Astrocyte (in vitro differentiated cells and primary cell): ENCODE results near the gene BCL2. TPM values are rescaled to one million over a fixed set of nuclear protein-coding genes. Genes with fewer than 3 reads are reported as not detected.

Experiments
- DNase-seq: peaks from one replicate; pipeline ENCODE4 v3.0.0-alpha.2; 2010; ENCODE audit warnings: low read depth
- FAIRE-seq: peaks from 2 replicates; lab custom pipeline; 2011; peaks lifted over from hg19 to GRCh38; lab: Jason Lieb, UNC
- H2AFZ ChIP-seq: 2 replicates; pipeline ENCODE4 v1.6.0; 2012; ENCODE audit warnings: low read depth, low read length, inconsistent platforms
- H3K27ac ChIP-seq: 2 replicates; pipeline ENCODE4 v1.5.1; 2011; ENCODE audit warnings: low read depth, low read length, inconsistent platforms
- H3K27me3 ChIP-seq: 2 replicates; pipeline ENCODE4 v1.6.0; 2011; ENCODE audit warnings: low read length, inconsistent platforms; ENCODE audit not compliant: insufficient read depth
- H3K36me3 ChIP-seq: 2 replicates; pipeline ENCODE4 v1.5.1; 2011; ENCODE audit warnings: low read length, inconsistent platforms; ENCODE audit not compliant: insufficient read depth
- H3K4me1 ChIP-seq: 2 replicates; pipeline ENCODE4 v1.5.1; 2011; ENCODE audit warnings: low read length, inconsistent platforms; ENCODE audit not compliant: insufficient read depth
- H3K4me2 ChIP-seq: 2 replicates; pipeline ENCODE4 v1.6.0; 2012; ENCODE audit warnings: low read length, inconsistent platforms
- H3K4me3 ChIP-seq: 2 replicates; pipeline ENCODE4 v1.5.1; 2011; ENCODE audit warnings: low read depth, mild to moderate bottlenecking, low read length, inconsistent platforms; ENCODE audit not compliant: insufficient read depth
- H3K79me2 ChIP-seq: 2 replicates; pipeline ENCODE4 v1.6.0; 2012; ENCODE audit warnings: mild to moderate bottlenecking, low read length, inconsistent platforms; ENCODE audit not compliant: insufficient read depth
- H3K9ac ChIP-seq: 2 replicates; pipeline ENCODE4 v1.6.0; 2012; ENCODE audit warnings: mild to moderate bottlenecking, low read length, inconsistent platforms
- H3K9me3 ChIP-seq: 2 replicates; pipeline ENCODE4 v1.5.1; 2012; ENCODE audit warnings: low read depth, mild to moderate bottlenecking, low read length, inconsistent platforms; ENCODE audit not compliant: insufficient read depth
- H4K20me1 ChIP-seq: 2 replicates; pipeline ENCODE4 v1.6.0; 2012; ENCODE audit warnings: low read length, inconsistent platforms; ENCODE audit not compliant: insufficient read depth
- H3K27ac Mint-ChIP-seq: one replicate; pipeline ENCODE4 v1.8.0; 2021; ENCODE audit warnings: mild to moderate bottlenecking, mixed read lengths; ENCODE audit not compliant: unreplicated experiment
- H3K27me3 Mint-ChIP-seq: one replicate; pipeline ENCODE4 v1.8.0; 2021; ENCODE audit warnings: low read depth, mixed read lengths; ENCODE audit not compliant: unreplicated experiment
- H3K36me3 Mint-ChIP-seq: one replicate; pipeline ENCODE4 v1.8.0; 2021; ENCODE audit warnings: low read depth, mixed read lengths; ENCODE audit not compliant: unreplicated experiment
- H3K4me1 Mint-ChIP-seq: one replicate; pipeline ENCODE4 v1.8.0; 2021; ENCODE audit warnings: low read depth, mixed read lengths; ENCODE audit not compliant: unreplicated experiment
- H3K4me3 Mint-ChIP-seq: one replicate; pipeline ENCODE4 v1.8.0; 2021; ENCODE audit warnings: mild to moderate bottlenecking, moderate library complexity, mixed read lengths; ENCODE audit not compliant: unreplicated experiment
- H3K9me3 Mint-ChIP-seq: one replicate; pipeline ENCODE4 v1.8.0; 2021; ENCODE audit warnings: mild to moderate bottlenecking, mixed read lengths; ENCODE audit not compliant: unreplicated experiment
- CTCF ChIP-seq: IDR thresholded peaks from 2 replicates; pipeline ENCODE4 v1.5.1; 2011; ENCODE audit warnings: low read depth, mild to moderate bottlenecking, inconsistent platforms, low read length, moderate library complexity; ENCODE audit not compliant: insufficient read depth
- EZH2 ChIP-seq: IDR thresholded peaks from 2 replicates; pipeline ENCODE4 v1.6.1; 2012; ENCODE audit warnings: mild to moderate bottlenecking, low read length, inconsistent platforms; ENCODE audit not compliant: insufficient read depth
- total RNA-seq: library from RNA; stranded (reverse); gene quantifications from 2 replicates; pipeline ENCODE4 v1.2.1, GENCODE V29; 2021

BCL2 gene
- total RNA-seq, 1 donor from 2014 or later, result 1.7 TPM

- Mint-ChIP-seq H3K9me3 (no peaks in the 10 kb centered on the region), H3K4me3 (no peak overlapping the region), H3K36me3 (peaks cover 2% of the 10 kb centered on the region), H3K27me3 (peaks cover 2% of the 10 kb centered on the region), H3K4me1 (peaks cover 1% of the 10 kb centered on the region), H3K27ac (no peak overlapping the region)
- Histone ChIP-seq H3K36me3 (no peaks in the 10 kb centered on the region), H3K9ac (no peak overlapping the region), H3K27ac (no peak overlapping the region), H4K20me1 (no peaks in the 10 kb centered on the region), H3K27me3 (peaks cover 5% of the 10 kb centered on the region), H3K4me1 (no peaks in the 10 kb centered on the region), H3K4me3 (no peak overlapping the region), H2AFZ (no peak overlapping the region), H3K4me2 (no peak overlapping the region), H3K9me3 (no peaks in the 10 kb centered on the region), H3K79me2 (no peaks in the 10 kb centered on the region)
- DNase-seq, result no peak
- FAIRE-seq, result no peak
- TF ChIP-seq CTCF (no peak), EZH2 (no peak)
These were observed 145.6 kb downstream of the BCL2 start for GRCh38 chr18:63173983-63174382.

GRCh38 chr18:63169853-63170252 lies 149.7 kb downstream of the BCL2 start:
- DNase-seq (no peak), FAIRE-seq (no peak)
- Histone ChIP-seq H3K9me3 (no peaks in the 10 kb centered on the region), H3K27me3 (no peaks in the 10 kb centered on the region), H3K9ac (no peak overlapping the region), H3K27ac (no peak overlapping the region), H2AFZ (no peak overlapping the region), H3K4me2 (no peak overlapping the region), H3K36me3 (no peaks in the 10 kb centered on the region), H3K4me1 (no peaks in the 10 kb centered on the region), H4K20me1 (no peaks in the 10 kb centered on the region), H3K79me2 (no peaks in the 10 kb centered on the region), H3K4me3 (no peak overlapping the region)
- Mint-ChIP-seq H3K4me3 (no peak overlapping the region), H3K4me1 (no peaks in the 10 kb centered on the region), H3K27ac (no peak overlapping the region), H3K36me3 (no peaks in the 10 kb centered on the region), H3K27me3 (peaks cover 8% of the 10 kb centered on the region), H3K9me3 (no peaks in the 10 kb centered on the region)
- TF ChIP-seq EZH2 (no peak), CTCF (no peak)

DNA sequence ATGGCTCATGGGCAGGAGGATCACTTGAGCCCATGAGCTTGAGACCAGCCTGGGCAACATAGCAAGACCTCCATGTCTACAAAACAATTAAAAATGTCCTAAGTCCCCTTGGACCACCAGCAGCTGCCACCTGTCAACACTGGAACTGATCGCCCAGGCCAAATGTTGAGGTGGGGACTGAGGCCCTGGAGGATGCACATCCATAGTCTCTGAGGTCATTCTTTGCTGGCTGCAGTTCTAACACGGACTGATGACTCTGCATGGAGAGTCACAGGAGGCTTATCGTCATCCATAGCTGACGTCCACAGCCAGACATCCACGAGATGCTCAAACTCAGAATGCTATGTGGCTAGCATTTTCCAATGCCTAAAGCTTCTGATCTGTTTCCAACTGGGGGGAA lies 151.3 kb downstream of the BCL2 start:
- H3K9ac ChIP-seq, result no peak overlapping the region
- no peaks in the 10 kb centered on the region for H3K4me1 ChIP-seq
- no peak for TF ChIP-seq EZH2
- TF ChIP-seq CTCF, result no peak
- no peak overlapping the region for H3K4me2 ChIP-seq
- H3K4me3 Mint-ChIP-seq, result no peak overlapping the region
- no peak for DNase-seq
- FAIRE-seq, result no peak
- no peaks in the 10 kb centered on the region for H3K36me3 ChIP-seq
- no peaks in the 10 kb centered on the region for H3K27me3 ChIP-seq
- H3K9me3 ChIP-seq, result no peaks in the 10 kb centered on the region
- H2AFZ ChIP-seq, result no peak overlapping the region
- H3K9me3 Mint-ChIP-seq, result no peaks in the 10 kb centered on the region
- H3K4me3 ChIP-seq, result no peak overlapping the region
- H4K20me1 ChIP-seq, result no peaks in the 10 kb centered on the region
- H3K79me2 ChIP-seq, result no peaks in the 10 kb centered on the region
- no peaks in the 10 kb centered on the region for H3K4me1 Mint-ChIP-seq
- no peak overlapping the region for H3K27ac ChIP-seq
- no peaks in the 10 kb centered on the region for H3K36me3 Mint-ChIP-seq
- H3K27me3 Mint-ChIP-seq, result peaks cover 8% of the 10 kb centered on the region
- H3K27ac Mint-ChIP-seq, result no peak overlapping the region
